Measurements from ENCODE around the gene KIRREL2.

KIRREL2 gene

GRCh38 chr19:35874392-35874930 is 17.8 kb downstream of the KIRREL2 start:
- H3K9me2 ChIP-seq (replicated peaks; ENCODE audit: low read depth, low read length) = no peaks in the 10 kb centered on the region
- no peak overlapping the region for H3K9ac ChIP-seq (ENCODE audit: low read depth, low read length, poor library complexity, severe bottlenecking)
- H4K20me1 ChIP-seq (ENCODE audit: insufficient read depth, low read length, poor library complexity, severe bottlenecking) = no peaks in the 10 kb centered on the region
- no peaks in the 10 kb centered on the region for H3K9me3 ChIP-seq (ENCODE audit: insufficient read depth, low read depth, low read length)
- H3K27me3 ChIP-seq (ENCODE audit: insufficient read depth, low read length, poor library complexity, severe bottlenecking) = no peaks in the 10 kb centered on the region
- no peak overlapping the region for H2AFZ ChIP-seq (ENCODE audit: low read length)
- H3K36me3 ChIP-seq (ENCODE audit: insufficient read depth, low read length) = no peaks in the 10 kb centered on the region
- no peak overlapping the region for H3K4me2 ChIP-seq (ENCODE audit: low read depth, low read length, poor library complexity, severe bottlenecking)
- no peaks in the 10 kb centered on the region for H3F3A ChIP-seq (ENCODE audit: low read depth)
- no peak overlapping the region for H3K4me3 ChIP-seq (ENCODE audit: low read length, poor library complexity, severe bottlenecking)
- no peaks in the 10 kb centered on the region for H3K79me2 ChIP-seq (ENCODE audit: insufficient read depth, low read length)
- TF ChIP-seq CTCF (conservative IDR thresholded peaks at IDR 0.05; ENCODE audit: low read length) (no peak), EZH2phosphoT487 (IDR thresholded peaks at IDR 0.05; ENCODE audit: borderline replicate concordance) (no peak)
- H3K4me1 ChIP-seq (ENCODE audit: insufficient read depth, low read length, poor library complexity, severe bottlenecking) = no peaks in the 10 kb centered on the region

- Histone ChIP-seq H3F3A (ENCODE audit: low read depth) (no peaks in the 10 kb centered on the region), H3K9ac (ENCODE audit: low read depth, low read length, poor library complexity, severe bottlenecking) (no peak overlapping the region), H3K4me3 (ENCODE audit: low read length, poor library complexity, severe bottlenecking) (no peak overlapping the region), H3K79me2 (ENCODE audit: insufficient read depth, low read length) (no peaks in the 10 kb centered on the region), H3K27me3 (ENCODE audit: insufficient read depth, low read length, poor library complexity, severe bottlenecking) (no peaks in the 10 kb centered on the region), H4K20me1 (ENCODE audit: insufficient read depth, low read length, poor library complexity, severe bottlenecking) (peaks cover 2% of the 10 kb centered on the region), H2AFZ (ENCODE audit: low read length) (no peak overlapping the region), H3K9me3 (ENCODE audit: insufficient read depth, low read depth, low read length) (no peaks in the 10 kb centered on the region), H3K4me1 (ENCODE audit: insufficient read depth, low read length, poor library complexity, severe bottlenecking) (no peaks in the 10 kb centered on the region), H3K36me3 (ENCODE audit: insufficient read depth, low read length) (no peaks in the 10 kb centered on the region), H3K9me2 (replicated peaks; ENCODE audit: low read depth, low read length) (no peaks in the 10 kb centered on the region), H3K4me2 (ENCODE audit: low read depth, low read length, poor library complexity, severe bottlenecking) (no peak overlapping the region)
- TF ChIP-seq CTCF (conservative IDR thresholded peaks at IDR 0.05; ENCODE audit: low read length) (no peak), EZH2phosphoT487 (IDR thresholded peaks at IDR 0.05; ENCODE audit: borderline replicate concordance) (no peak)
These were observed 22.4 kb downstream of the KIRREL2 start for GRCh38 chr19:35879068-35879467.

GRCh38 chr19:35879770-35880317 is 23.1 kb downstream of the KIRREL2 start:
- Histone ChIP-seq H3K79me2 (ENCODE audit: insufficient read depth, low read length) (no peaks in the 10 kb centered on the region), H3K27me3 (ENCODE audit: insufficient read depth, low read length, poor library complexity, severe bottlenecking) (no peaks in the 10 kb centered on the region), H3K9ac (ENCODE audit: low read depth, low read length, poor library complexity, severe bottlenecking) (no peak overlapping the region), H3K9me2 (replicated peaks; ENCODE audit: low read depth, low read length) (no peaks in the 10 kb centered on the region), H3K9me3 (ENCODE audit: insufficient read depth, low read depth, low read length) (no peaks in the 10 kb centered on the region), H2AFZ (ENCODE audit: low read length) (no peak overlapping the region), H3K36me3 (ENCODE audit: insufficient read depth, low read length) (no peaks in the 10 kb centered on the region), H3F3A (ENCODE audit: low read depth) (no peaks in the 10 kb centered on the region), H4K20me1 (ENCODE audit: insufficient read depth, low read length, poor library complexity, severe bottlenecking) (peaks cover 2% of the 10 kb centered on the region), H3K4me1 (ENCODE audit: insufficient read depth, low read length, poor library complexity, severe bottlenecking) (no peaks in the 10 kb centered on the region), H3K4me3 (ENCODE audit: low read length, poor library complexity, severe bottlenecking) (no peak overlapping the region), H3K4me2 (ENCODE audit: low read depth, low read length, poor library complexity, severe bottlenecking) (no peak overlapping the region)
- TF ChIP-seq EZH2phosphoT487 (IDR thresholded peaks at IDR 0.05; ENCODE audit: borderline replicate concordance) (no peak), CTCF (conservative IDR thresholded peaks at IDR 0.05; ENCODE audit: low read length) (no peak)
